GM19328 (cell line): ENCODE measurements around the gene TOX2.

Experiments
- ATAC-seq: cut with Tn5 transposase; IDR thresholded peaks from one replicate; pipeline ENCODE4 v1.9.1; 2021; ENCODE audit warnings: mild to moderate bottlenecking, moderate library complexity; ENCODE audit not compliant: unreplicated experiment

The TOX2 gene

DNA sequence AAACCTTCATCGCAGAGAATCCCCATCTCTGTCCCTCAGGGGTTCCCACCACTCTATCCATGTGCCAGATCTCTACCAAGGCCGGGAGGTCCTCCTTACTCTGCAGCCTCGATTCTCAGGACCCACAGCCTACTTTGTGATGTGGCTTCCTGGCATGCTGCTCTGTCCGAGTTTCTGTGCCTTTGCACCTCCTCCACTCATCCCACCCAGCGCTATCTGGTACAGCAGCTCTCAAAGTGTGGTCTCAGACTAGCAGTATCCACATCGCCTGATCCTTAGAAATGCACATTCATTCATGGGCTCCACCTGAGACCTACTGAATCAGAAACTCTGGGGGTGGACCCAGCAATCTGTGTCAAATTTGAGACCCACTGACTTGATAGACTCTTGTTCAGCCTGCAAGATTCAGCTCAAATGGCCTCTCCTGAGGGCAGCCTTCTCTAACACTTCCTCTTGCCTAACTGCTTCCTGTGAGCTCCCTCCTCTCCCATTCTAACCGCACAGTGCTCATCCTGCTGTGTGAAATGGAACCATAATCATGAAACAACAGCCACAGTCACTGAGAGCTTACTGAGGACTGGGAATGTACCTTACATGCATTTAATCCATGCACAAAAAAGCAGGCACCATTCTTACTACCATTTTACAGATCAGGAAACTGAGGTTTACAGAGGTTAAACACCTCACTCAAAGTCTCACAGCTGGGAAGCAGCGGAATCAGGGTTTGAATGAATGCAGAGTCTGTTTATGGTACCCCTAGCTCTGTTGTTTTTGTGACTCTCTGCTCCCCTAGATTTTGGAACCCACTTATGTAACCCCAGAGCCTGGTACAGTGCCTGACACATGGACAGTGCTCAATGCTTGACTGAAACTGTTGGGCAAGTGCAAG, 202.9 kb downstream of the TOX2 start:
- ATAC-seq: no peak

DNA sequence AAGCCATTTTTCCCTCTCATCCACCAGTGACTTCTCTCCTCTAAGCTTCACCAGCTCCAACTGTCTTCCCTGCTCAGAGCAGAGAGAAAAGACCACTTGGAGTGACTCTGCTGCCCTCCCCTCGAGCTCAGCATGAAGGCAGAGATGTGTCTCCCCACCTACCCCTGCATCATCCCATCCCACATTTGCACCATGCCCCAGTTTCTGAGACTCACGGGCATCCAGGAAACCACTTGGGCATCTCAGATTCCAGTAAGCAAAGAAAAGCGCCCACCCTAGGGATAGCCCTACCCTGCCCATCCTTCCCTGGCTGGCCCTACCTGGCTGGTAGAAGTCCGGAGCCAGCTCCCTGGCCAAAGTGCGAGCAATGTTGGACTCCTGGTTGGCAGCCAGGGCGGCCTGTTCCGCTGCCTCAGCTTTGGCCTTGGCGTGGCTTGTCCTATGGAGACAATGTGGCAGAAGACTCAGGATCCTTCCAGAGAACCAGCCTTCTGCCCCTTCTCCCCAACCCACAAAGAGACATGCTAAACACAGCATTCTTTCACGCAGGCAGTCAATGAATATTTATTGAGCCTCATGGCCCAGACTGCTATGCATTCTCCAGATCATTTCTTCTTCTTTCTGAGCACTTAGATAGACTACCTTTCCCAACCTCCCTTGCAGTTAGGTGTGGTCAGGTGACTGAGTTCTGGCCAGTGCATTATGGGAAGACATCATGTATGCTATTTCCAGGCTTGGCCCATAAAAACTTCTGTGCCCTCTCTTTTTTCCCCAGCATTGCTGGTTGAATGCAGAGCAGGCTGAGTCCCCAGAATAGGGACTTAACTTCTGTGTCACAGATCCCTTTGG, 203.8 kb downstream of the TOX2 start:
- no peak for ATAC-seq
